H9 (cell line): ENCODE results near the gene DIS3L. TPM values are rescaled to one million over a fixed set of nuclear protein-coding genes. Genes with fewer than 3 reads are reported as not detected.

Source experiments
- DNase-seq: peaks from one replicate; pipeline ENCODE4 v3.0.0-alpha.2; 2017
- H2AFZ ChIP-seq: one replicate; pipeline ENCODE4 v1.6.1; 2013; ENCODE audit warnings: mild to moderate bottlenecking, low read length, control low read depth, moderate library complexity
- H2AK5ac ChIP-seq: 2 replicates; pipeline ENCODE4 v1.6.1; 2013; ENCODE audit warnings: low read length, control low read depth, mixed read lengths; ENCODE audit not compliant: insufficient read length
- H2BK120ac ChIP-seq: one replicate; pipeline ENCODE4 v1.6.1; 2013; ENCODE audit warnings: low read depth, mild to moderate bottlenecking, low read length, control low read depth, inconsistent platforms; ENCODE audit not compliant: poor library complexity, severe bottlenecking
- H2BK12ac ChIP-seq: 2 replicates; pipeline ENCODE4 v1.6.1; 2013; ENCODE audit warnings: low read length, control low read depth, mixed read lengths, low read depth; ENCODE audit not compliant: insufficient read length
- H2BK15ac ChIP-seq: 2 replicates; pipeline ENCODE4 v1.6.1; 2013; ENCODE audit warnings: low read depth, low read length, control low read depth
- H2BK20ac ChIP-seq: one replicate; pipeline ENCODE4 v1.6.1; 2013; ENCODE audit warnings: low read depth, mild to moderate bottlenecking, low read length, control low read depth, inconsistent platforms; ENCODE audit not compliant: poor library complexity, severe bottlenecking
- H2BK5ac ChIP-seq: 2 replicates; pipeline ENCODE4 v1.6.1; 2013; ENCODE audit warnings: low read length, control low read depth, mixed read lengths; ENCODE audit not compliant: insufficient read length
- H3K14ac ChIP-seq: 2 replicates; pipeline ENCODE4 v1.6.1; 2013; ENCODE audit warnings: low read length, control low read depth; ENCODE audit not compliant: insufficient read depth
- H3K18ac ChIP-seq: 2 replicates; pipeline ENCODE4 v1.6.1; 2013; ENCODE audit warnings: low read depth, mild to moderate bottlenecking, mixed read lengths, low read length, control low read depth; ENCODE audit not compliant: insufficient read length
- H3K23ac ChIP-seq: 2 replicates; pipeline ENCODE4 v1.6.1; 2013; ENCODE audit warnings: low read length, control low read depth, mixed read lengths, low read depth; ENCODE audit not compliant: insufficient read length
- H3K23me2 ChIP-seq: 2 replicates; pipeline ENCODE4 v1.6.1; 2013; ENCODE audit warnings: low read depth, mild to moderate bottlenecking, mixed read lengths, low read length, control low read depth; ENCODE audit not compliant: insufficient read length, poor library complexity, severe bottlenecking
- H3K27ac ChIP-seq: 2 replicates; pipeline ENCODE4 v1.5.1; 2013; ENCODE audit warnings: low read length, control low read depth, mixed read lengths, low read depth; ENCODE audit not compliant: insufficient read length
- H3K27me3 ChIP-seq: 2 replicates; pipeline ENCODE4 v1.6.1; 2013; ENCODE audit warnings: low read length, control low read depth, inconsistent platforms; ENCODE audit not compliant: insufficient read depth
- H3K4ac ChIP-seq: 2 replicates; pipeline ENCODE4 v1.6.1; 2013; ENCODE audit warnings: low read depth, mild to moderate bottlenecking, control low read depth, inconsistent platforms, low read length, moderate library complexity
- H3K4me1 ChIP-seq: 2 replicates; pipeline ENCODE4 v1.6.1; 2013; ENCODE audit warnings: low read length, control low read depth, inconsistent platforms; ENCODE audit not compliant: insufficient read depth
- H3K4me2 ChIP-seq: 2 replicates; pipeline ENCODE4 v1.6.1; 2013; ENCODE audit warnings: low read length, control low read depth, mixed read lengths; ENCODE audit not compliant: insufficient read length, insufficient read depth
- H3K56ac ChIP-seq: 2 replicates; pipeline ENCODE4 v1.6.1; 2013; ENCODE audit warnings: low read depth, mild to moderate bottlenecking, mixed read lengths, low read length, control low read depth; ENCODE audit not compliant: insufficient read length
- H3K79me1 ChIP-seq: 2 replicates; pipeline ENCODE4 v1.6.1; 2013; ENCODE audit warnings: low read depth, mild to moderate bottlenecking, moderate library complexity, low read length, control low read depth, inconsistent platforms; ENCODE audit not compliant: insufficient read depth, poor library complexity, severe bottlenecking
- H3K79me2 ChIP-seq: 2 replicates; pipeline ENCODE4 v1.6.1; 2013; ENCODE audit warnings: low read length, control low read depth, inconsistent platforms; ENCODE audit not compliant: insufficient read depth
- H3K9ac ChIP-seq: 2 replicates; pipeline ENCODE4 v1.6.1; 2013; ENCODE audit warnings: low read length, control low read depth, mixed read lengths; ENCODE audit not compliant: insufficient read length; ENCODE audit errors: extremely low read depth
- H3K9me3 ChIP-seq: one replicate; pipeline ENCODE4 v1.6.1; 2013; ENCODE audit warnings: low read depth, low read length, inconsistent platforms; ENCODE audit not compliant: control insufficient read depth
- H3T11ph ChIP-seq: one replicate; pipeline ENCODE4 v1.6.1; 2013; ENCODE audit warnings: mild to moderate bottlenecking, low read length, control low read depth, inconsistent platforms
- H4K20me1 ChIP-seq: one replicate; pipeline ENCODE4 v1.6.1; 2013; ENCODE audit not compliant: control insufficient read depth, insufficient read length, insufficient read depth
- H4K5ac ChIP-seq: 2 replicates; pipeline ENCODE4 v1.6.1; 2013; ENCODE audit warnings: low read depth, mild to moderate bottlenecking, mixed read lengths, low read length, control low read depth; ENCODE audit not compliant: insufficient read length
- H4K8ac ChIP-seq: replicated peaks from 2 replicates; pipeline ENCODE4 v1.6.1; 2013; ENCODE audit warnings: low read length, control low read depth, mixed read lengths, low read depth; ENCODE audit not compliant: insufficient read length
- H4K91ac ChIP-seq: 2 replicates; pipeline ENCODE4 v1.6.1; 2013; ENCODE audit warnings: low read depth, mild to moderate bottlenecking, moderate library complexity, mixed read lengths, low read length, control low read depth; ENCODE audit not compliant: insufficient read length
- H3K27ac Mint-ChIP-seq, 3 experiments: 2 replicates in 2 of 3; 3 replicates in 1 of 3; pipeline ENCODE4 v1.8.0; 2020 to 2021; ENCODE audit warnings: mixed read lengths in 3 of 3, mild to moderate bottlenecking in 1 of 3, moderate library complexity in 1 of 3
- H3K27me3 Mint-ChIP-seq: 2 replicates; pipeline ENCODE4 v1.8.0; 2021; ENCODE audit warnings: low read depth, mild to moderate bottlenecking, moderate library complexity, mixed read lengths
- H3K36me3 Mint-ChIP-seq, 3 experiments: 2 replicates in 2 of 3; 3 replicates in 1 of 3; pipeline ENCODE4 v1.8.0; 2020 to 2021; ENCODE audit warnings: low read depth in 3 of 3, mixed read lengths in 3 of 3; ENCODE audit not compliant: insufficient read depth in 1 of 3
- H3K4me1 Mint-ChIP-seq, 2 experiments: 2 replicates each; pipeline ENCODE4 v1.8.0; 2020; ENCODE audit warnings: mixed read lengths in 2 of 2
- H3K4me3 Mint-ChIP-seq, 2 experiments: 2 replicates in 1 of 2; 3 replicates in 1 of 2; pipeline ENCODE4 v1.8.0; 2020 to 2021; ENCODE audit warnings: mild to moderate bottlenecking in 2 of 2, mixed read lengths in 2 of 2, moderate library complexity in 1 of 2
- H3K9me3 Mint-ChIP-seq, 2 experiments: 2 replicates in 1 of 2; 3 replicates in 1 of 2; pipeline ENCODE4 v1.8.0; 2020; ENCODE audit warnings: mild to moderate bottlenecking in 2 of 2, mixed read lengths in 2 of 2, moderate library complexity in 1 of 2
- total RNA-seq: library from RNA; stranded (reverse); gene quantifications from 2 replicates; pipeline ENCODE4 v1.2.1, GENCODE V29; 2021
- TF ChIP-seq, protein P1 (sequence below): fragments of 200-600 bp; sonication (generic); conservative IDR thresholded peaks from 3 replicates; pipeline ENCODE4 v1.8.0; 2021; ENCODE audit warnings: antibody characterized with exemption, mild to moderate bottlenecking

Gene DIS3L
- total RNA-seq, 1 experiment from 2014 or later: 30.2 TPM

DNA sequence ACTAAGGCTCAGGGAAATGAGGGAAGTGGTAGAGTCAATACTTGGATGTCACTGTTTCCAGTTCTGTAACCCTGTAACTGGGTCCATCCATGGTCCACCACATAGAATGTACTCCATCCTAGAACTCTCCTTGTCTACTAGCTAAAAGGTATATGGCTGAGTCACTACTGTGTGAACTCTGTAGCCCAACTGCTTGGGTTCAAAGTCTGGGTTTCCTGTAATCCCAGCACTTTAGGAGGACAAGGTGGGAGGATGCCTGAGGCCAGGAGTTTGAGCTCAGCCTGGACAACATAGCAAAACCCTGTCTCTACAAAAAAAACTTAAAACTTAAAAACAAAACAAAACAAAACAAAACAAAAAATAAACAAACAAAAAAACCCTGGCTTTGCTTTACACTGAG lies 5.3 kb upstream of the DIS3L start:
- H2BK12ac ChIP-seq: no peak overlapping the region
- H2AK5ac ChIP-seq: no peak overlapping the region
- no peak overlapping the region for H3K14ac ChIP-seq
- no peak overlapping the region for H4K5ac ChIP-seq
- H3K56ac ChIP-seq: no peak overlapping the region
- no peaks in the 10 kb centered on the region for H3K79me1 ChIP-seq
- H3K23me2 ChIP-seq: no peaks in the 10 kb centered on the region
- H2BK15ac ChIP-seq: no peak overlapping the region
- H3K27me3 ChIP-seq: no peaks in the 10 kb centered on the region
- no peak overlapping the region for H3T11ph ChIP-seq
- no peaks in the 10 kb centered on the region for H3K9me3 Mint-ChIP-seq
- TF ChIP-seq, protein P1, sequence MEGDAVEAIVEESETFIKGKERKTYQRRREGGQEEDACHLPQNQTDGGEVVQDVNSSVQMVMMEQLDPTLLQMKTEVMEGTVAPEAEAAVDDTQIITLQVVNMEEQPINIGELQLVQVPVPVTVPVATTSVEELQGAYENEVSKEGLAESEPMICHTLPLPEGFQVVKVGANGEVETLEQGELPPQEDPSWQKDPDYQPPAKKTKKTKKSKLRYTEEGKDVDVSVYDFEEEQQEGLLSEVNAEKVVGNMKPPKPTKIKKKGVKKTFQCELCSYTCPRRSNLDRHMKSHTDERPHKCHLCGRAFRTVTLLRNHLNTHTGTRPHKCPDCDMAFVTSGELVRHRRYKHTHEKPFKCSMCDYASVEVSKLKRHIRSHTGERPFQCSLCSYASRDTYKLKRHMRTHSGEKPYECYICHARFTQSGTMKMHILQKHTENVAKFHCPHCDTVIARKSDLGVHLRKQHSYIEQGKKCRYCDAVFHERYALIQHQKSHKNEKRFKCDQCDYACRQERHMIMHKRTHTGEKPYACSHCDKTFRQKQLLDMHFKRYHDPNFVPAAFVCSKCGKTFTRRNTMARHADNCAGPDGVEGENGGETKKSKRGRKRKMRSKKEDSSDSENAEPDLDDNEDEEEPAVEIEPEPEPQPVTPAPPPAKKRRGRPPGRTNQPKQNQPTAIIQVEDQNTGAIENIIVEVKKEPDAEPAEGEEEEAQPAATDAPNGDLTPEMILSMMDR: no peak
- no peak overlapping the region for H3K4me3 Mint-ChIP-seq
- H2BK20ac ChIP-seq: no peak overlapping the region
- H4K91ac ChIP-seq: no peak overlapping the region
- no peak overlapping the region for H3K27ac Mint-ChIP-seq
- no peak overlapping the region for H2BK120ac ChIP-seq
- no peak for DNase-seq
- H3K18ac ChIP-seq: no peak overlapping the region
- H4K20me1 ChIP-seq: no peaks in the 10 kb centered on the region
- peaks cover 12 to 13% of the 10 kb centered on the region in 2 experiments for H3K4me1 Mint-ChIP-seq
- no peak overlapping the region for H2AFZ ChIP-seq
- no peaks in the 10 kb centered on the region for H3K9me3 ChIP-seq
- no peaks in the 10 kb centered on the region for H3K4me1 ChIP-seq
- H3K36me3 Mint-ChIP-seq: no peaks in the 10 kb centered on the region
- no peak overlapping the region for H2BK5ac ChIP-seq
- H3K79me2 ChIP-seq: no peaks in the 10 kb centered on the region
- H3K27ac ChIP-seq: no peak overlapping the region
- peaks cover 1% of the 10 kb centered on the region for H3K27me3 Mint-ChIP-seq
- no peak overlapping the region for H3K4ac ChIP-seq
- H3K23ac ChIP-seq: no peak overlapping the region
- no peak overlapping the region for H3K4me2 ChIP-seq
- H3K9ac ChIP-seq: no peak overlapping the region
- no peak overlapping the region for H4K8ac ChIP-seq
